ENCODE measurements around the gene HTT. TPM values are rescaled to one million over a fixed set of nuclear protein-coding genes. Genes with fewer than 3 reads are reported as not detected.

The HTT gene
- total RNA-seq, 1 donor from 2014 or later, result 21.8 TPM

DNA sequence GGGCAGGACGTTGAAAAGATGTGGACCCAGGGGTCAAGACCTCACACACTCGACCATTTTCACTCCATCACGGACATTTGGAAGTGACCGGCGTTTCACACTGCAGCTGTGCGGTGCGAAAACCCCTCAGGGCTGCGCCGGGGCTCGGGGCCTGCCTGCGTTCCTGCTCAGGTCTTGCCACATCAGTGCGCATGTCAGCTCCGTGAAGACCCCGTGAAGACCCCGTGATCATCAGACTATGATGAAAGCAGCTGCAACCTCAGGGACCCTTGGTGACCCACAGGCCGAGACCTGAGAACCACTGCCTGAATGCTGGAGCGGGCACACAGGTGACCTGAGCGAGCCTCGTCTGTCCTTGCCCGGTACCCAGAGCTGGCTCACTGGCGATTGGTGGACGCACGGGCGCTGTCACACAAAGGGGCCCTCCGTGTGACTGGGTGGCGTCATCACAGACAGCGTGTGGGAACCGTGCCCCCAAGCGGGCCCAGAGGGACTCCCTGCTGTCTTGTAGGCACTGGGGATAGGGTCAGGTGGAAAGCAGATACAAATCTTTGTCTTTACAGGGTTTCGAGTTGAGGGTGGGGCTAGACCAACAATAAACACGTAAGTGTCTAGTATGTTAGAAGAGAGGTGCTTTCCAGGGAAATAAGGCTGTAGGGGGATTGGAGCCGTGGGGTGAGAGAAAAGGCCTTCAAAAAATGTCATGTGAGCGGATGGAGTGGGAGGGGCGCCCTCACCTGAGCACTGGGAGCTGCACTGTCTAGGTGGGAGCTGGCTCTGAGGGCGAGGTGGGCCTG lies 187.1 kb downstream of the HTT start:
- DNase-seq (ENCODE audit: low read depth, low spot score), result no peak

DNA sequence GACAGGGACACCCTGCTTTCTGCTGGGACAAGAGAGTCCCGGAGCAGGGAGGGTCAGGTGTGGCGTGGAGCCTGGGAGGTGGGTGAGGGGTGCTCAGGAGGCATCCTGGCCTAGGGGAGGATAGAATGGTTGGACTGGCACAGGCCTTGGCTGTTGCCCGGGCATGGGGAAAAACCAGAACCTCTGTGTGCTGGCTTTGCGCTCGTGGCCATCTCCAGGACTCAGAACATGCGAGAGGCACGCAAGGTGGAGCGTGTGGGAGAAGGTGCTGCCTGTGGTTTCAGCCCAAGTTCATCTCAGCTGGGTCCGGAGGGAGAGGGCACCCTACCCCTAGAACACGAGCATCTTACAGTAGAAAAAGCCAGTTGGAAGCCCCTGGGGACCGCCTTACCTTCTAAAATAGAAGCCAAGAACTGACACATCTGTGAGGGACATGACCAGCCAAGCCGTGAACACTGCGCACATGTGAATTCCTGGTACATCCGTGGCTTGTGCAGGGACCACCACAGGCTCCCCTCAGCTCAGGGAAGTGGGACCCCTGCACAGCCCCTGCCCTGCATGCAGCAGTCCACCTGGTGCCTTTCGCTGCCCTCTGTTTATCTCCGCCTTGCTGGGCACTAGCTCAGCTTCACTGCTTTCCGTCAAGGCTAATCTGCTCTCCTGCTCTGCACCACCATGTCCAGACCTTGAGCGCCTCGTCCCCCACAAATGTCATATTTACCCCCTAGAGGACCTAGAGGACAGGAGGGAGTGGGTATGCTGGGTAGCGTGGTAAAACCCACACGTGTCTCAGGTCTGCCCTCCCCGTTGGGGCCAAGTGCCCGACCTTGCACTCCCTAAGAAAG lies 187.9 kb downstream of the HTT start:
- DNase-seq (ENCODE audit: low read depth, low spot score), result no peak

DNA sequence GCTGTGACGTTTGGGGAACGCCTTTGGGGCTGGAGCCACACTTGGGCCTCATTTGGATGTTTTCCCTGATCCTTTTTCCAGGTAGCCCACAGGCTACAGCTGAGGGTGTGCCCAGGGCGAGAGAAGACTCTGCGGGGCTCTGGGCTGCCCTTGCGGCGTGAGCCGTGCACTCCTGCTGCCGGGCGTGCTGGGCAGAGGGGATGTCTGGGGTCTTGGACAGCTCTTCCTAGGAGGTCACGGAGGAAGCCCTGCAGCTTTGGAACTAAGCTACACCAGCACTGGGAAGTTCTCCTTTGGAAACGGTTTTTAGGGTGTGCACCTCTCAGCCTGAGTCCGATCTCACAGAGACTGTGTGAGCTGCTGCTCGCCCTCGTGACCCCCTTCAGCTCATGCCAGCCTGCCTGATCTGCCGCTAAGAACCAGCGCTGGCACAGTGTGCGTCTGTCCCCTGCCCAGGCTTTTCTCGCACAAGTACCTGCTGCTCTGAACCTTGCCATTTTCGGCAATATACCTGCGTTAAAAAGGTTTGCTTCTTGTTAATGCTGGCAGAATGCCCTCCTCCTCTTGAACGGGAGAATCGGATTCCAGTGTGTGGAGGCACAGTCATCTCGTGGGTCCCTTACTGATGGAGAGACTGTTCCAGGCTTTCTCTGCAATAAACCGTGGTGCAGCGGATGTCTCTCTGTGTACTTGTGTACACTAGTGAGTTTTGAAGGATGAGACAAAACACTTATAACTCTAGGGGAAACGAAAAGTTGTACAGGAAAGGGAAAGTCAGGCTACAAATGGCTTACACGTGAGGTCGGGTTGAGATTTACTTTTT lies 188.8 kb downstream of the HTT start:
- no peak for DNase-seq (ENCODE audit: low read depth, low spot score)

DNA sequence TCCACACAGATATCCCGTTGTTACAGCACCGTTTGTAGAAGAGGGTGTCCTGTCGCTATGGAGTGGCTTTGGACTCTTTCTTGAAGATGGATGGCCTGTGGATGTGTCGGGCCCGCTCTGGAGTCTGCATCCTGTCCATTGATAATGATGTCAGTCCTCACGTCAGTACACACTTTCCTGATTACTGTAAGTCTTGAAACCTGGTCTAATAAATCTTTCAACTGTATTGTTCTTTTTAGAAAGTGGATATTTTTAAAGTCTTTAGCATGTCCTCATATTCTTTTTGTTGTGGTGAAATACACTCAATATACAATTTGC lies 189.4 kb downstream of the HTT start:
- no peak for DNase-seq (ENCODE audit: low read depth, low spot score)

DNA sequence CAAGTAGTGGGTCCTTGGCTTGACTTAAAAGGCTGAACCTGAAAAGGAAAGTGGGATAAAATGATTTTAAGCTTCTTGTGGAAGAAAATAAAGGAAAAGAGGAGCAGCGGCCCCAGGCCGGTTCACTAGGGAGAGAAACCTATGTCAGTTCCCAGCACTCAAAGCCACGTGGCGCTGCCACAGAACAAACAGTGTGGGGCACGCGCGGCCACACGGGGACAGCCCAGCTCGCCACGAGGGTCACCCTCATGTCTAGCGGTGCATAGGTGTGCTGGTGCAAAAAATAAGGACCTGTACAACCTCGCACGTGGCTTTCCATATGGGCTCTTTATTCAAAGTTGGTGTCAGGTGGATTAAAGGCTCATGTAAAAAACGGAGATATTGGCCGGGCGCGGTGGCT lies 191.6 kb downstream of the HTT start:
- no peak for DNase-seq (ENCODE audit: low read depth, low spot score)

DNA sequence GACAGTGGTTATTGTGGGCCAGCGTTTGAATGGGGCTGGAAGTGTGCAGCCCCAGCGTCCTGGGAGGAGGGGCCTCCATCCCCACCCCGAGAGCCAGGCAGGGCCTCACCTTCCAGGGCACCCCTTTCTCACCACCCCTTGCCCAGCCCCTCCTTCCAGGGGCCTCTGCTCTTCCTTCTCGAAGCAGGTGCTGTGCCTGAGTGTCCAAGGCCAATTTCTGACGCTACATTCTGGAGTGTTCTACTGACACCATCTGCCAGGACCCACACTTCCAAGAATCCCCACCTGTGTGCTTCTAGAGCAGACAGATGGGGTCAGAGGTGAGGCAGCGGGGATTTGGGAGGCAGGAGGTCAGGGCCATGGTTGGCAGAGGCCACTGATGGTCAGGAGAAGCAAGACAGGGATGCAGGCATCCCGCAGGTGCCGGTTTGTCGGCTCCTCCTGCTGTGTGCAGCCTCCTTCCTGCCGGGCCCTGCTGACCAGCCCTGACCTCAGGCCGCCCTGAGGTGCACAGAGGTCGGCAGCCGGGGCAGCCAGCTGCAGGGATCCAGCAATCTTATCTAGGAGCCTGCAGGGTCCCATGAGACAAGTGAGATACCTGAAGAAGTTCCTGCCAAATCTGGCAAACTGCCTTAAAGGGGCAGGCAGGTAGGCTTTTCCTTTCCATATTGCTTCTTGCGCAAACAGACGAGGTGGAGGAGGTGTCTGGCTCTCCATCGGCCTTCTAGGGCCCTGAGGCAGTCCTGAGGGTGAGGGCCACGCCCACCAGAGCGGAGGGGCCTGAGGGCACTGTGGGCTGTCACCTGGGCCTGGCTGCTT lies 193.3 kb downstream of the HTT start:
- no peak for DNase-seq (ENCODE audit: low read depth, low spot score)

DNA sequence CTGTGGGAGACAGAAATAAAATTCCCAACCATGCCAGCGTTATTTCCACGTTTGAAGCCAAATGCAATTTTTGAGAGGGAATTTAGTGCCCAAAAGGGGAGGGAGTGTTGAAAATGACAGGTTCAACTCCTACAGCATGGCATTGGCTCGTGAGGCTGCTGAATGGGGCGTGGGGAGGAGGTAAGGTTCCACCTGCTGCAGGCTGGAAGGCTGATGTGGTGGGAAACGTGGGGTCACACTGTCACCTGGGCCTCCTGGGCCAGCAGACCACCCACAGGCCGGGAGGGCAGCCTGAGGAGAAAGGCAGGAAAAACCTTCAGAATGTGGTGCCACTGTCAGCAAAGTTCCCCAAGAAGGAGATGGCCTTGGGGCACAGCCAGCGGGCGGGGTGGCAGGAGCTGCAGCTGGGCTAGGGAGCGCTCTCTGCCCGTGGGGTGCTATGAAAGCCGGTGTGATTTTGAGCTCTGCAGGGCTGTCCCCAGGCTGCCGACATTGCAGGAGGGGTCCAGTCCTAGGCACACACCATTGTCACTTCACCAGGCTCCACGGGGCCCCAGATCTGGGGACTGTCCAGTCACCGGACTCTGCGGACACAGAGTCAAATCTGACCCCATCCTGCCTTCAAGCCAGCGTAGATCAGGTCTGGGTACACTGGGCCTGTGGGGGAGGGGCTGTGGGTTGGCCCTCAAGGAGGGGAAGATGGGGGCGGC lies 194.1 kb downstream of the HTT start:
- no peak for DNase-seq (ENCODE audit: low read depth, low spot score)

DNA sequence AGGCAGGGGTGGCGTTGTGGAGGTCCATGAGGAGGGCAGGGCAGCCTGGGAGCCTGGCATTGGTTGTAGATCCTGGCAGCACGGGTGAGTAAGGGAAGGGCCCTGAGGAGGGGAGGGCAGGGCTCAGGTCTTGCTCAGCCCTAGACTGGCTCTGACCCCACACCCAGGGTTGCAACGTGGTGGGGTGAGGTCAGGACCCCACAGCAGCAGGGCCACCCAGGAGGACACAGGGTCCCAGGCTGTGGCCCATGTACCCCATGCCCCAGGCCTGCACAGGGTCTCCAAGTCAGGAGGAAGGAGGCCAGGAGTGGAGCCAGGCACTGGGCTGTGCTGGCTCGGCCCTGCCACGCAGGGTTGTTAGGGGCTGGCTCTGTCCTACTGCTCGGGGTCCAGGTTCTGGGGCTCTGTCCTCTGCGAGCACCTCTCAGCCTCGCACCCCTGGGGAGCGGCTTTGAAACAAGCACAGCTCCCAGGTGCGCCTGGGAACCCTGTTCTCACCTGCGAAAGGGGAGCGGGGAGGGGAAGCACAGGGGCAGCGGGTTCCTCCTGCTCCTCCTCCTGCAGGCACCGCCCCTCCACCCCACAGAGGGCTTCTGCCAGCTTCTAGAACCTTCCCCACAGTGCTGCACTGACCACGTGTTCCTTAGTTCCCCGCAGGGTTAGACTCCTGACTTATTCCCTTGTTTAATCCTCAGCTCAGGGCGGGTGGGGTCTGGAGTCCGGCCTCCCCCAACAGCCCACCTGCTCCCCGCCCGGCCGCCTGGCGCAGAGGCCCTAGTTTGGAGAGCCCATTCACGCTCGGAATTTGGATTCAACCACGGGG lies 194.8 kb downstream of the HTT start:
- no peak for DNase-seq (ENCODE audit: low read depth, low spot score)

DNA sequence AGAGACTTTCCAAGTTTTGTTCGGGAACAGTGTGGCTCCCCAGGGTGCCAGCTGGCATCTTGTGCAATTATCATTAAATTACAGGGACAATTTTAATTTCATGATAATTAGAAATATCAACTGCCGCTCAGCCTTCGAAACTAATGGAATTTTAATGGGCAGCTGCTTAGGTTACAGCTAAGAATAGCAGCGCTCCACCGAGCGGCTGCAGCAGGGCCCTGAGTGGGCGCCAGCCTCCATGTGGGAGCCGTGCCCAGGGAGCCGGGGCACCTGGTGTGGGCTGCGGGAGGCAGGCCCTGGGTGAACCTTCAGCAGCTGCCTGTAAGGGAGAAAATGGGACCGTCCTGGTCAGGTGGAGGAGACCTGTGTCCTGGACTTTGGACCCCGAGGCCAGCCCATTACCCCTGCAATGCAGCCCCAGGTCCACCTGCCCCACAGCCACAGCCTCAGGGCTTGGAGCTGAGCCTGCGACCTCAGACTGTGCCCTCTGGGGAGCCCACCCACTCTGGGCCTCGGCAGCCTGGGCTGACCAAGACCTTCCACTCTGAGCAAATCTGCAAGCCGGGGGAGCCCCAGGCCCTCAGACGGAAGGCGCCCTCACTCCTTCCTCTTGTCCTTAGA lies 195.6 kb downstream of the HTT start:
- DNase-seq (ENCODE audit: low read depth, low spot score), result no peak

DNA sequence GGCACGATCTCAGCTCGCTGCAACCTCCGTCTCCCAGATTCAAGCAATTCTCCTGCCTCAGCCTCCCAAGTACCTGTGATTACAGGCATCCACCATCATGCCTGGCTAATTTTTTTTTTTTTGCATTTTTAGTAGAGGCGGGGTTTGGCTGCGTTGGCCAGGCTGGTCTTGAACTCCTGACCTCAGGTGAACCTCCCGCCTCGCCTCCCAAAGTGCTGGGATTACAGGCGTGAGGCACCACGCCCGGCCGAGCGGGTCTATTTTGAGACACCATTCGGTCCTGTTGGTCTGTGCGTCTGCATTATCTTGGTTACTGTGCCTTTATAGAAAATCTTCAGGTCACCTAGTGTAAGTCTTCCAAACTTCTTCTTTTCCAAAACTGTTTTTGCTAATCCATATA lies 196.7 kb downstream of the HTT start:
- no peak for DNase-seq (ENCODE audit: low read depth, low spot score)

DNA sequence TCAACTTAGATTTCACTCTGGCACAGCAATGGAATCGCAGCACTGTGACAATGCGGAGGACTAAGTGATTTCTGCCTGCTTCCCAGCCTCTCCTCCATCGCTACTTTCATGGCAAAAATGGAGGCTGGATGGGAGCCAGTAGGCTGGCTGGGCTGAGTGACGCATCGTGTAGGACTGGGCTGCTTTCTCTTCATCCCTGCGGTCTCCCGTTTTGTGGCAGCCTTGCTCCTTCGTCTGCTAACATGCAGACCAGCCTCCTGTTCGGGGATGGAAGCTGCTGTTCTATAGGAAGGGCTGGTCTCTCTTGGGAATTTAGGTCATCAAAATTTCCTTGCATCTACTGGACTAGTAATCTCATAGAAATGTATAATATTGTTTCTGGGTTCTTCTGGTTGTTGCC lies 202.5 kb downstream of the HTT start:
- DNase-seq (ENCODE audit: low read depth, low spot score), result no peak

DNA sequence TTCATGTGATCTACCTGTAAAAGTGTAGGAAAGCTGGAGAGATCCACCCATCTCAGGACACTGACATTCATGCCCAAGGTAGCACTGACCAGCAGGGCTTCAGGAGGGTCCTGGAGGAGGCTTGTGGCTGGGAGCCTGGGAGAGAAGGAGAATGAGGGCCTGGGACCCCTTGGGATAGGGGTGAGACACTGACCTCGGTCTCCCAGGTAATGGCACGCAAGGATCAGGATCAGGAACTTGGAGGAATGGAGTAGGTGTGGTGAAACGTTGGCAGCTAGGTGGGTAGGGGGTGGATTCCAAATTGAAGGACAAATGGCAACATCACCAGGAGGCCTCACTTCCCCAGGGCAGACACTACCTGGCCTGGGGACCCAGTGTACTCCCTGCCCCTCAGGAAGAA lies 206.0 kb downstream of the HTT start:
- DNase-seq (ENCODE audit: low read depth, low spot score), result no peak

DNA sequence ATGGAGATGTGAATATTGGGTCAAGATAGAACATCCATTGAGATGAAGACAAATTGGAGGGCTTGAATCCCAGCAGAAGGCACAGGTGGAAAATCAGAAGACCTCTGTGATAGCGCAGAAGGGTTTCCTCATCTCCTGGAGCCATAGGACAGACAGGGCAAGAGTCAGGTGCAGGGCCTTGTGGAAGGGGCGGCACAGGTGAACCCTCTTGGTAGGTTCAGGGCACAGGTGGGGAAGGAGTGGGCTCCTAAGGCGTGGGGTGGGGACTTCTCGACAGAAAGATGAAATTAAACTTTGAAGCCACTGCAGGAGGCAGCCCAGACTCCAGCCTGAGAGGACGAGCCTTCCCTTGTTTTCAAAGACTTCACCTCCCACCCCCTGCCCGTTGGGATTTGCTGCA lies 209.0 kb downstream of the HTT start:
- no peak for DNase-seq (ENCODE audit: low read depth, low spot score)

DNA sequence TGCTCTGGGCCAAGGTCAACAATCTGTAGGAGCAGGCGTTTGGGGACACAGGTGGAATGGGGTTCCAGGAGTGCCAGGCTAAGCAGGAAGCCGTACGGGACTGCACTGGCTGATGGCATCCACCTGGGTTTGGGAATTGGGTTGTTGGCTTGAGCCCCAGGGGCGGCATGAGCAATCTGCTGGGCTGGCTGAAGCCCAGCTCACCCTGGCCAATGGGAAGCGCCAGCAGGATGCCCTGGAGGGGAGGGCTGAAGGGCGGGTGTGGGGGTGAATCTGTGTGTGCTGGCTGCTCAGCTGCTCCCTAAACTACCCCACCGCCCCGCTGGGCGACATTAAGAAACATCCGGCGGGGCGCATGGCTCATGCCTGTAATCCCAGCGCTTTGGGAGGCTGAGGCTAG lies 209.4 kb downstream of the HTT start:
- DNase-seq (ENCODE audit: low read depth, low spot score), result no peak

DNA sequence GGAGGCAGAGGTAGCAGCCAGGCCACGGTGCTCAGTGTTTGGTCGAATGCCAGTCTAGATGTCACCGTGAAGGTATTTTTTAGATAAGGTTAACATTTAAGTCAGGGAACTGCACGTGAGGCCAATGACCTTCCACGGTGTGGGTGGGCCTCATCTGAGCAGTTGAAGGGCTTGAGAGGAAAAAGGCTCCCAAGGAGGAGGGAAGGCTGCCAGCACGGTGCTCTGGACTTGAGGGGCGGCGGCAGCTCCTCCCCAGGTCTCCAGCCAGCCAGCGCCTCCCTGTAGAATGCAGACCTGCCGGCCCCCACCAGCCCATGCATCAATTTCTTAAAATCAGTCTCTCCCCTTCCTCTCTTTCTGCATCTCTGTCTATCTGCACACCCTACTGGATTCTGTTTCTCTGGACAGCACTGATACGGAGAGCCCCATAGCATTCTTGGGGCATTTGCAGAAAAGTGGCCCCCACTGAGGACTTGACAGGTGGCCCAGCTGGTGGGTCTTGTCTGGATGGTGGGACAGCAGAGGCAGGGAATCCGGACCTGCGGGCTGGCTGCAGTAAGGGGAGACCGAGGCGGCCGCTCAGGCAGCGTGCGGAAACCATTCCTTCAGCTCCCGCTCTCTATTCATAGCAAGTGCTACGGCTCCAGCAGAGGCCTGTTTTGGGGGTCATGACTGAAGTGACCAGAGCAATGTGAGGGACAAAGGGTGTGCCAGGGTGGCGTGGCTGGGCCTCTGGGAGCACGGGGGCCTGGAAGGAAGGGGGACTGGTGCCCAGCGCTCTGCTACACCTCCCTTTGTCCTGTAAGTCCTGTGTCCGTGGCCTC lies 210.5 kb downstream of the HTT start:
- no peak for DNase-seq (ENCODE audit: low read depth, low spot score)

DNA sequence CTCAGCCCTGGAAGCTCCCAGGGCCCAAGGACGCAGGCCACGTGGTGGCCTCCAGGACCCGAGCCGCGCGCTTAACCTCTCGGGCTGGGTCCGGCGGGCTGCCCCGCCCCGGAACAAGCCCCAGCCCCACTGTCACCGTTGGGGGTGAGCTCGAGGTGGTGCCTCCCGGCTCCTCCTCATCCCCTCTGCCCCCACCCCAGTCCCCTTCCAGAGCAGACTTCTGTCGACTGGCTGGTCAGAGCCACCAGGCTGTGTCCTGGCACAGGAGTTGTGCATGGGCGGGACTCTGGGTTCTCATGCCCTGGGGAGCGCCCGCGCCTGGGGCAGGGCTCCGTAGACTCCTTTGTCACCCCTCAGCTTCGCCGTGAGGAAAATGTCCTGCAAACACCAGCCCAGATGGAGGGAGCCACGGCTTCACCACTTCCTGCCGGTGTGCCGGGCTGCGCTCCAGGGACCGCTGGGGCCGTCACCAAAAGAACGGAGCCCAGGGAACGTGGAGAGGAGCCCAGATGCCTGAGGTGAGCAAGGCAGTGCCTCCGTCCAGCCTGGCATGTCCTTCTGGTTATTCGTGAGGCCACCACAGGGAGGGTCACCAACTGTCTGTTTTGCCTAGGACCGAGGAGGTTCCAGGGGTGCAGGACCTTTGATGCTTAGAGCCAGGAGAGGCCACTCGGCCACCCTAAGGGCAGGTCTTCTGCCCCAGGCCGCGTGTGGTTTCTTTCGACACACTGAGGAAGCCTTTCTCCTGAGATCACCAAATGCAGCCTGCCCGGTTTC lies 211.3 kb downstream of the HTT start:
- DNase-seq (ENCODE audit: low read depth, low spot score), result no peak

DNA sequence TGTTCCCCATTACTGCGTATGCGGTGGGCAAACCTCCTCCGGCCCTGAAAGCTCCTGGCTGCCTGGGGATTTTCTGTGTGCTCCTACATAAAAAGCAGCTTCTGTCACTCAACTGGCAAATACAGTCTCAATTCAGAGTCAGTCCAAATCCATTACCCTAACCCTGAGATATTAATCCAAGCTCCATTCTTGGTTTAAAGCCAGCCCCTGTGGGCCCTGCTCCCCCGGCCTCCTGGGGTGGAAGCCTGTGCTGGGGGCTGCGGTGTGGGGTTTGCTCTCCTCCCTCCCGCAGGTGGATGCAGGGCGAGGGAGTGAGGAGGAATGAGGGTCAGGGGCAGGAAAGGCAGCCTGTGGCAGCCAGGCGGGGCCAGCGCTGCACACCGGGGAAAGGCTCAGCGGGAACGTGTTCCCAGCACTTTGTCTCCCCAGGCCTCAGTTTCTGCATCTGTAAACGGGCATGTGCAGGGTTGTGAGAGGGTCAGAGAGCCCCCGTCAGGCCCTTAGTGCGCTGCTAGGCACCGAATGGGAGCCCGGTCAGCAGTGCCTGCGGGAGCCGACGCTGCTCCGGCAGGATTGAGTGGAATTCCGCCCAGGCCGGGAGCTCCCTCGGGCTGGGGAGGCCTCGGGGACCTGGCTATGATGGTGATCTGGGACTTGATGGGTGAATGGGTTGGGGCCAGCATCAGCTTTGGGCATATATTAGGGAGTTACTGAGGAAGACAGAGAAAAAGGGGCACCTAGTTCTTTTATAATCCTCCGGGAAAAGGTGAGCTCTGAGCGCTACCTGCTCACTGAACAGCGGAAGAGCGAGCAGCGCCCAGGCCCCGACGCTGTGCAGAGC lies 212.1 kb downstream of the HTT start:
- no peak for DNase-seq (ENCODE audit: low read depth, low spot score)
